Left lung (tissue), 14 donors: ENCODE measurements around the gene MROH7. TPM values are rescaled to one million over a fixed set of nuclear protein-coding genes. Genes with fewer than 3 reads are reported as not detected.
A peak's percentile ranks its signal among the peaks of the same experiment; 100 is the strongest.

Experiments used
- ATAC-seq: fragments of 200-7000 bp; cut with Tn5 transposase; one replicate; pipeline ENCODE4 v1.9.1; 2020; ENCODE audit warnings: moderate library complexity
- DNase-seq, 4 donors: peaks; one replicate each; pipeline ENCODE4 v3.0.0-alpha.2; 2013 to 2020
- H3K27ac ChIP-seq, 2 donors: fragments of 200-600 bp; sonication (generic) in 1 of 2; one replicate each; pipeline versions ENCODE4 v1.5.0 to v1.8.0; 2020 to 2021
- H3K27me3 ChIP-seq, 2 donors: fragments of 200-600 bp; sonication (generic) in 1 of 2; one replicate each; pipeline versions ENCODE4 v1.5.0 to v1.8.0; 2020 to 2021
- H3K36me3 ChIP-seq, 2 donors: fragments of 200-600 bp; sonication (generic) in 1 of 2; one replicate each; pipeline versions ENCODE4 v1.5.0 to v1.8.0; 2020 to 2021
- H3K4me1 ChIP-seq, 2 donors: fragments of 200-600 bp; one replicate each; pipeline ENCODE4 v1.8.0; 2021
- H3K4me3 ChIP-seq, 2 donors: fragments of 200-600 bp; sonication (generic) in 1 of 2; one replicate each; pipeline versions ENCODE4 v1.5.0 to v1.8.0; 2020 to 2021; ENCODE audit warnings: mild to moderate bottlenecking in 1 of 2
- H3K9me3 ChIP-seq, 2 donors: fragments of 200-600 bp; sonication (generic) in 1 of 2; one replicate each; pipeline versions ENCODE4 v1.5.0 to v1.8.0; 2020 to 2021
- intact Hi-C, 2 donors: fragments of 100-400 bp; cut with DNase I; formaldehyde crosslinking; loops; one replicate each; pipeline versions ENCODE4 v1.11.2 to v1.14.2; 2022
- long read RNA-seq, 12 donors: library from polyadenylated mRNA in 2 of 12; unstranded in 2 of 12; transcript quantifications; one replicate each; pipeline ENCODE4 v2.0.0 and lab custom pipeline, GENCODE V29; 2019 to 2026
- polyA plus RNA-seq, 6 donors: library from polyadenylated mRNA; unstranded; fragments of 120-200 nt; gene quantifications; one replicate each; pipeline ENCODE4 v1.2.1, GENCODE V29; 2013; ENCODE audit not compliant: insufficient read length in 6 of 6
- total RNA-seq, 2 donors: library from RNA; stranded (reverse); fragmentation: NEBNext Ultra II Directional; extraction: Animal tissue kit (Norgen Biotek cat#: 25700); gene quantifications; one replicate each; pipeline ENCODE4 v1.2.1, GENCODE V29; 2021
- TF ChIP-seq, protein P1 (sequence below), 2 donors: fragments of 200-600 bp; sonication (generic) in 1 of 2; IDR thresholded peaks; one replicate each; pipeline versions ENCODE4 v1.5.0 to v1.8.0; 2021; ENCODE audit warnings: antibody characterized with exemption in 2 of 2
- donor health status: DM: no; HTN: yes; CAD: no.
- donor health status: DM: no; HTN: no; CAD: no.

MROH7 gene
- total RNA-seq (1 to 10 TPM in 1 of 2 donors, under 1 TPM in 1; 0.70 to 1.6 TPM), polyA plus RNA-seq (10 to 100 TPM in 5 of 6 donors, 1 to 10 TPM in 1; 8.7 to 16.2 (median 14.4) TPM)
- long read RNA-seq, donor 1 = 0 reads
- long read RNA-seq, donor 2 = 0 reads
- long read RNA-seq, donor 3 = 0 reads
- long read RNA-seq, donor 4 = 0 reads
- long read RNA-seq, donor 5 = 0 reads
- long read RNA-seq, donor 6 = 0 reads
- long read RNA-seq, donor 7 = 0 reads
- long read RNA-seq, donor 8, partial matches to known transcripts = 6 of 6 reads
- long read RNA-seq, donor 8, other reads (novel, unspliced or antisense) = 0 of 6 reads
- long read RNA-seq, donor 9 = 0 reads
- long read RNA-seq, donor 10 = 0 reads
- long read RNA-seq, donor 11 = 0 reads
- long read RNA-seq, donor 12 = 0 reads

DNA sequence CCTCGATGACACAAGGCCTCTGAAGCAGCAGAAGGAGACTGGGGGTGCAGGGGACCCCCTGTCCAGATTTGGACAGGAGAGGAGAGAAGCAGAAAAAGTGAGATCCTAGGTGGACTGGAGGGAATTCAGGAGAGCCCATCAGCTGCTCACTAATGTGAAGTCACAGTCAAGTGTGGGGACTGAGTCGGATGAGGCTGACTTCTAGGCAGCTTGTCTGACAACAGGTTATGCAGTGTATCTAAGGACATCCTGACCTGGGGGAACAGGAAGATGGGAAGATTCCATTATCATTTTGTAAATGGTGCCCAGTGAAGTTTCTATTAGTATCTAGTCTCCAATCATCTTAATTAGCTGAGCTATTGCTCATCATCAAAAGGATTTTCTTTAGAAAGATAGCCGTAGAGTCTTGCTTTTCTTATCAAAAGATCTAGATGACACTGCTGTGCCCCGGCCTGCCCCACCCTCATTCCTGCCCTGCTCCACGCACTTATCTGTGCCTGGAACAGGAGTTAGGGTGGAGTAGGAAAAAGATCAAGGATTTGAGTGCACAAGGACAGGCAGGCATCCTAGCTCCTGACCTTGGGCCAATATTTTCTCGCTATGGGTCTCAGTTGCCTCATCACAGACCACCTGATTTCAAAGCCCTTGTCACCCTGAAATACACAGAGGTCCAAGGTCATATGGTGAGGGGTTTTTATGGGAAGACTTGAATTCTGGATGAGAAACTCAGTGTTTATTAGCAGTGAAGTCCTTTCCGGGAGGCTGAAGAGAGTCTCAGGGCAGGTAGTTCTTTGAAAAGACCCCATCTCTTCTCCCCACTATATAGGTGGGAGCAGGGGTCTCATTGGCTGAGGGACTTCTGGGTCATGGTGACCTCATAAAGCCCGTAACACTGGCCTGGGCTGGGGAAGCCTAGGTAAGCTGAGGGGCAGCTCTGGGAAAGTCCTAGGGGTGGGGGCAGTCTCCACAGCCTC is at the start of gene MROH7:
MROH7 (plus strand) TSS at position 924 of the 974 bp plus-strand sequence. CDS start 11,141 bp downstream, outside the sequence.
- no peak for DNase-seq
- TF ChIP-seq, protein P1, sequence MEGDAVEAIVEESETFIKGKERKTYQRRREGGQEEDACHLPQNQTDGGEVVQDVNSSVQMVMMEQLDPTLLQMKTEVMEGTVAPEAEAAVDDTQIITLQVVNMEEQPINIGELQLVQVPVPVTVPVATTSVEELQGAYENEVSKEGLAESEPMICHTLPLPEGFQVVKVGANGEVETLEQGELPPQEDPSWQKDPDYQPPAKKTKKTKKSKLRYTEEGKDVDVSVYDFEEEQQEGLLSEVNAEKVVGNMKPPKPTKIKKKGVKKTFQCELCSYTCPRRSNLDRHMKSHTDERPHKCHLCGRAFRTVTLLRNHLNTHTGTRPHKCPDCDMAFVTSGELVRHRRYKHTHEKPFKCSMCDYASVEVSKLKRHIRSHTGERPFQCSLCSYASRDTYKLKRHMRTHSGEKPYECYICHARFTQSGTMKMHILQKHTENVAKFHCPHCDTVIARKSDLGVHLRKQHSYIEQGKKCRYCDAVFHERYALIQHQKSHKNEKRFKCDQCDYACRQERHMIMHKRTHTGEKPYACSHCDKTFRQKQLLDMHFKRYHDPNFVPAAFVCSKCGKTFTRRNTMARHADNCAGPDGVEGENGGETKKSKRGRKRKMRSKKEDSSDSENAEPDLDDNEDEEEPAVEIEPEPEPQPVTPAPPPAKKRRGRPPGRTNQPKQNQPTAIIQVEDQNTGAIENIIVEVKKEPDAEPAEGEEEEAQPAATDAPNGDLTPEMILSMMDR (IDR thresholded peaks at IDR 0.05) = no peak
- no peaks in the 10 kb centered on the region for H3K4me1 ChIP-seq
- ATAC-seq = no peak
- no peak within 1 kb of the TSS for H3K27ac ChIP-seq
- intact Hi-C loops = no loop called here
- no peak within 1 kb of the TSS for H3K4me3 ChIP-seq
- no peaks in the 10 kb centered on the region for H3K36me3 ChIP-seq
- H3K27me3 ChIP-seq = no peaks in the 10 kb centered on the region
- peaks cover 0 to 24% of the 10 kb centered on the region in 2 donors for H3K9me3 ChIP-seq

DNA sequence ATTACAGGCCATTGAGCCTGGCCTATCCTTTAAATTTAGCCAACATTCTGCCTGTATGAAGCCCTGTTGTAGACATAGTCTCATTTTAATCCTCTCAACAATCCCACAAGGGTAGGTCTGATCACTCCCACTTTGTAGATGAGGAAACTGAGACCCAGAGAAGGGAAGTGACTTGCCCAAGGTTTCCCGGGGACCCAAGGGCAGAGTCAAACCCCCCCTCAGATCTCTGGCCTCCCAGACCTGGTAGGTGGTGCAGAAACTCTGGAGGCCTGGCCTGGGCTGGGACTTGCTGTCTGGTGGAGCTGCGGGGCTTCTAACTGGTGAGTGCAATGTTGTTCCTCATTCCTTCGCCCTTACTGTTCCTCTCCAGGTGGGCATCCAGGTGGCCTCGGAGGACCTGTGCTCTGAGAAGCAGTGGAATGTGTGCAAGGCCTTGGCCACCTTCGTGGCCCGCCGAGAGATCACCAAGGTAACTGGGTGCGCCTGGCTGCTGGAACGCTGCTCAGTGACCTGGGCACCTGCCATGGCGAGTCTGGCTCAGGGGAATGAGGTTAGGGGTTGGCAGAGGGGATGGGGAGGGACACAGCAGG is 47.9 kb upstream of the MROH7 start:
- no peaks in the 10 kb centered on the region for H3K27me3 ChIP-seq
- TF ChIP-seq, protein P1 (IDR thresholded peaks at IDR 0.05) = no peak
- DNase-seq (peak in 1 of 4 donors; percentile 59), ATAC-seq (no peak)
- peaks cover 0 to 33% of the 10 kb centered on the region in 2 donors for H3K36me3 ChIP-seq
- H3K9me3 ChIP-seq = no peaks in the 10 kb centered on the region
- no peak overlapping the region for H3K4me3 ChIP-seq
- H3K27ac ChIP-seq = no peak overlapping the region
- intact Hi-C loops = no loop called here
- H3K4me1 ChIP-seq = no peaks in the 10 kb centered on the region

DNA sequence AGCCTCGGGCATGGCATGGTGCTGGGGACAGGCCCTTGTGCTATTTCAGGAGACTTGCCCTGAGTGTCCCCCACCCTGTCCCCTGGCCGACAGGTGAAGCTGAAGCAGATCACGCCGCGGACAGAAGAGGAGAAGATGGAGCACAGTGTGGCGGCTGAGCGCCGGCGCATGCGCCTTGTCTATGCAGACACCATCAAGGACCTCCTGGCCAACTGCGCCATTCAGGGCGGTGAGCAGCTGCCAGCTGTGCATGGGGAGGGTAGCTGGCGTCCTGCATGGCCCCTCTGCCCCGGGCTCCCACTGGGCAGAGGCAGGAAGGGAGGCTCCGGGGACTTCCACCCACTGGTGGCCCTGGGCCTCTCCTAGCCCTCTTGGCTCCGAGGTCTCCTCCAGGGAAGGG is 47.1 kb upstream of the MROH7 start:
- intact Hi-C loops = no loop called here
- no peaks in the 10 kb centered on the region for H3K27me3 ChIP-seq
- H3K27ac ChIP-seq = no peak overlapping the region
- no peaks in the 10 kb centered on the region for H3K9me3 ChIP-seq
- H3K4me1 ChIP-seq = no peaks in the 10 kb centered on the region
- ATAC-seq (no peak), DNase-seq (peak in 1 of 4 donors; percentile 68)
- H3K4me3 ChIP-seq = no peak overlapping the region
- peaks cover 0 to 33% of the 10 kb centered on the region in 2 donors for H3K36me3 ChIP-seq
- TF ChIP-seq, protein P1 (IDR thresholded peaks at IDR 0.05) = no peak

DNA sequence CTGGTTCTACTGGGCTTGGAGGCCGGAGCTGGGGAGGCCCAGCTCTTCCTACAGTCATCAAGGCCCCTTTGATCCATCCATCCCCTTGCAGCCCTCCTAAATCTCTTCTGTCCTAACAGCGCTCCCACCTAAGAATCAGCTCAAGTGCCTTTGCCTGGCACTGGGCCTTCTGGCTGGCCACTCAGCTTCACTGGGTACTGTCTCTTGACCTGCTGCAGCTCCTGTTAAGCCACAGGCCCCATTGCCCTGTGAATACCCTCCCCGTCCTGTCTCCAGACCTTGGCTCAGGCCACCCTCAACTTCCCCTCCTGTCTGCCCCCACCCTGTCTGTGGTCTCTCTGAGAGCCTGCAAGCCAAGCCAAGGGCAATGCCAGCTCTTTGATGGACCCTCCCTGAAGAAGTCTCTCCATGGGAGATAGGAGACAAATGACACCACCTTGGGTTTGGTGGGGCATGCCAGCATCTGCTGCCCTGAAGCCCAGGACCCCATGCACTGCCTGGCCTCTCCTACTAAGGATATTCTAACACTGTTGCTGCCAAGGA is 45.6 kb upstream of the MROH7 start:
- ATAC-seq = no peak
- DNase-seq = no peak
- Histone ChIP-seq H3K27me3 (no peaks in the 10 kb centered on the region), H3K9me3 (no peaks in the 10 kb centered on the region), H3K4me1 (no peaks in the 10 kb centered on the region), H3K4me3 (no peak overlapping the region), H3K27ac (no peak overlapping the region), H3K36me3 (peaks cover 0 to 33% of the 10 kb centered on the region in 2 donors)
- intact Hi-C loops = no loop called here
- TF ChIP-seq, protein P1 (IDR thresholded peaks at IDR 0.05) = no peak
